ENCODE measurements around the gene SYT8.

Gene SYT8

GRCh38 chr11:1845561-1846452, 11.0 kb downstream of the SYT8 start:
- no peak for DNase-seq (ENCODE audit: low spot score)

- DNase-seq (ENCODE audit: low spot score): no peak
Observed at GRCh38 chr11:1846453-1846932, 11.7 kb downstream of the SYT8 start.

GRCh38 chr11:1847006-1847735, 12.4 kb downstream of the SYT8 start:
- DNase-seq (ENCODE audit: low spot score): no peak

- no peak for DNase-seq (ENCODE audit: low spot score)
Observed at GRCh38 chr11:1847926-1848639, 13.3 kb downstream of the SYT8 start.

- DNase-seq (ENCODE audit: low spot score): no peak
Observed at GRCh38 chr11:1848640-1849430, 14.0 kb downstream of the SYT8 start.

GRCh38 chr11:1851468-1852180, 16.8 kb downstream of the SYT8 start:
- no peak for DNase-seq (ENCODE audit: low spot score)

GRCh38 chr11:1852271-1852876, 17.6 kb downstream of the SYT8 start:
- no peak for DNase-seq (ENCODE audit: low spot score)

GRCh38 chr11:1852877-1853276, 18.1 kb downstream of the SYT8 start, which contains the start of gene LSP1:
Gene LSP1, plus strand, starts transcription at chr11:1853084. Its CDS starts 61 bp downstream, at chr11:1853145.
- no peak for DNase-seq (ENCODE audit: low spot score)

GRCh38 chr11:1853376-1854131, 18.8 kb downstream of the SYT8 start:
- DNase-seq (ENCODE audit: low spot score): no peak

- no peak for DNase-seq (ENCODE audit: low spot score)
Observed at GRCh38 chr11:1854132-1854948, 19.6 kb downstream of the SYT8 start.

- no peak for DNase-seq (ENCODE audit: low spot score)
Observed at GRCh38 chr11:1854949-1855885, 20.4 kb downstream of the SYT8 start.

GRCh38 chr11:1855886-1856265, 21.1 kb downstream of the SYT8 start:
- DNase-seq (ENCODE audit: low spot score): no peak

- no peak for DNase-seq (ENCODE audit: low spot score)
Observed at GRCh38 chr11:1856306-1857005, 21.7 kb downstream of the SYT8 start.

- DNase-seq (ENCODE audit: low spot score): no peak
Observed at GRCh38 chr11:1857064-1857463, 22.3 kb downstream of the SYT8 start.

GRCh38 chr11:1858154-1858553, 23.4 kb downstream of the SYT8 start:
- no peak for DNase-seq (ENCODE audit: low spot score)

- no peak for DNase-seq (ENCODE audit: low spot score)
Observed at GRCh38 chr11:1858576-1858975, 23.8 kb downstream of the SYT8 start.

- DNase-seq (ENCODE audit: low spot score): no peak
Observed at GRCh38 chr11:1859004-1859403, 24.2 kb downstream of the SYT8 start.
